Activated CD8-positive, alpha-beta memory T cell treated with anti-CD3 and anti-CD28 coated beads, Interleukin-2, amount 50 U/mL, for 24 hours (primary cell): ENCODE measurements around the gene EMSY.
A peak's percentile ranks its signal among the peaks of the same experiment; 100 is the strongest.
"Not testable (repeated sequence)": the region's sequence is repeated elsewhere in the genome, so short reads cannot be mapped to it uniquely, and the experiment has no call there.

Source experiments
- DNase-seq: peaks from one replicate; pipeline ENCODE4 v3.0.0-alpha.2; 2020; ENCODE audit errors: extremely low read depth

EMSY gene, protein sequence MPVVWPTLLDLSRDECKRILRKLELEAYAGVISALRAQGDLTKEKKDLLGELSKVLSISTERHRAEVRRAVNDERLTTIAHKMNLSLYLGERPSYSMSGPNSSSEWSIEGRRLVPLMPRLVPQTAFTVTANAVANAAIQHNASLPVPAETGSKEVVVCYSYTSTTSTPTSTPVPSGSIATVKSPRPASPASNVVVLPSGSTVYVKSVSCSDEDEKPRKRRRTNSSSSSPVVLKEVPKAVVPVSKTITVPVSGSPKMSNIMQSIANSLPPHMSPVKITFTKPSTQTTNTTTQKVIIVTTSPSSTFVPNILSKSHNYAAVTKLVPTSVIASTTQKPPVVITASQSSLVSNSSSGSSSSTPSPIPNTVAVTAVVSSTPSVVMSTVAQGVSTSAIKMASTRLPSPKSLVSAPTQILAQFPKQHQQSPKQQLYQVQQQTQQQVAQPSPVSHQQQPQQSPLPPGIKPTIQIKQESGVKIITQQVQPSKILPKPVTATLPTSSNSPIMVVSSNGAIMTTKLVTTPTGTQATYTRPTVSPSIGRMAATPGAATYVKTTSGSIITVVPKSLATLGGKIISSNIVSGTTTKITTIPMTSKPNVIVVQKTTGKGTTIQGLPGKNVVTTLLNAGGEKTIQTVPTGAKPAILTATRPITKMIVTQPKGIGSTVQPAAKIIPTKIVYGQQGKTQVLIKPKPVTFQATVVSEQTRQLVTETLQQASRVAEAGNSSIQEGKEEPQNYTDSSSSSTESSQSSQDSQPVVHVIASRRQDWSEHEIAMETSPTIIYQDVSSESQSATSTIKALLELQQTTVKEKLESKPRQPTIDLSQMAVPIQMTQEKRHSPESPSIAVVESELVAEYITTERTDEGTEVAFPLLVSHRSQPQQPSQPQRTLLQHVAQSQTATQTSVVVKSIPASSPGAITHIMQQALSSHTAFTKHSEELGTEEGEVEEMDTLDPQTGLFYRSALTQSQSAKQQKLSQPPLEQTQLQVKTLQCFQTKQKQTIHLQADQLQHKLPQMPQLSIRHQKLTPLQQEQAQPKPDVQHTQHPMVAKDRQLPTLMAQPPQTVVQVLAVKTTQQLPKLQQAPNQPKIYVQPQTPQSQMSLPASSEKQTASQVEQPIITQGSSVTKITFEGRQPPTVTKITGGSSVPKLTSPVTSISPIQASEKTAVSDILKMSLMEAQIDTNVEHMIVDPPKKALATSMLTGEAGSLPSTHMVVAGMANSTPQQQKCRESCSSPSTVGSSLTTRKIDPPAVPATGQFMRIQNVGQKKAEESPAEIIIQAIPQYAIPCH (N-terminal part only)

GRCh38 chr11:76444384-76445120 lies at the start of gene EMSY:
EMSY (plus strand) TSS chr11:76445018; CDS start chr11:76446939, 1,921 bp downstream.
- peak; percentile 83 for DNase-seq

GRCh38 chr11:76395296-76395695 lies 49.5 kb upstream of the EMSY start:
- no peak for DNase-seq

DNA sequence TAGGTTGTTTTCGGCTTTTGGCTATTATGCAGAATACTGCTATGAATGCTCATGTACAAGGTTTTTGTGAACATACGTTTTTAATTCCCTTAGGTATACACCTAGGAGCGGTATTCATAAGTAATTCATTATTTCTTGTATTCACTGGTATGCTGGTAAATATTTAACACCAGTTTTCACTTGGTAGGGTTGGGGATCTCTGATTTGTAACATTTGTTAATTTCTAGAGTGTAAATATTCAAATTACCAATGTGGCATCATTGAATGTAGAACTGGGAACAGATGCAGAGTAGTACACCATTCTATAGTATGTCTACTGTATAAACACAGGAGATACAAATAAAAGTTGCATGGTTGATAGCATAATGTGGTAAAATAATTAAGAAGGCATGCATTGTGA lies 47.4 kb upstream of the EMSY start:
- DNase-seq, result no peak

- DNase-seq, result no peak
Observed at GRCh38 chr11:76400967-76401366, 43.9 kb upstream of the EMSY start.

DNA sequence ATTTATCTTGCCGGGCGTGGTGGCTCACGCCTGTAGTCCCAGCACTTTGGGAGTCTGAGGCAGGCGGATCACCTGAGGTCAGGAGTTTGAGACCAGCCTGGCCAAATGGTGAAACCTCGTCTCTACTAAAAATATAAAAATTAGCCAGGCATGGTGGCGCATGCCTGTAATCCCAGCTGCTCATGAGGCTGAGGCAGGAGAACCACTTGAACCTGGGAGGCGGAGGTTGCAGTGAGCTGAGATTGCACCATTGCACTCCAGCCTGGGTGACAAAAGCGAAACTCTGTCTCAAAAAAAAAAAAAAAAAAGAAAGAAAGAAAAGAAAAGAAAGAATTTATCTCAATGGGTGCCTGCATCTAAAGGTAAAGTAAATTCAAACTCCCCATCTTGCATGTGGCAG lies 43.3 kb upstream of the EMSY start:
- not testable (repeated sequence) for DNase-seq

GRCh38 chr11:76406359-76406758 lies 38.5 kb upstream of the EMSY start:
- DNase-seq, result no peak

GRCh38 chr11:76408171-76408965 lies 36.5 kb upstream of the EMSY start:
- DNase-seq, result no peak

- no peak for DNase-seq
Observed at GRCh38 chr11:76410851-76411357, 33.9 kb upstream of the EMSY start.

DNA sequence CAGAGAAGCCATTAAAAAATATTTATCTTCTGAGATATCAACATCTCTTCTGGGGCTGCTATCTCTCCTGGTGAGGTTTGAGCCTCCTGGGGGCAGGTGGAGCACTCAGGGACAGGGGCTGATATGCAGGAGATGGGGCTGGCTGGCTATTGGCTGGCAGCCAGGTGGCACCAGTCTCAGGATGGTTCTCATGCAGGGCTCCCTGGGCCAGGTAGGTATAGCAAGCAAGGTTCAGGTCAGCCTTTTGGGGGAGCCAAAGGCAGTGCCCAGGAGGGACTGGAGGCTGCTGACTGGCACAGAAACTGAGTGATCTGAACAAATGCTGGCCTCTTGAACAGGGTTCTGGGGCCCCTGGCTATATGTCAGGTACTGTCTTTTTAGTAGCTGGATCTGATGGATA lies 29.7 kb upstream of the EMSY start:
- DNase-seq, result no peak

DNA sequence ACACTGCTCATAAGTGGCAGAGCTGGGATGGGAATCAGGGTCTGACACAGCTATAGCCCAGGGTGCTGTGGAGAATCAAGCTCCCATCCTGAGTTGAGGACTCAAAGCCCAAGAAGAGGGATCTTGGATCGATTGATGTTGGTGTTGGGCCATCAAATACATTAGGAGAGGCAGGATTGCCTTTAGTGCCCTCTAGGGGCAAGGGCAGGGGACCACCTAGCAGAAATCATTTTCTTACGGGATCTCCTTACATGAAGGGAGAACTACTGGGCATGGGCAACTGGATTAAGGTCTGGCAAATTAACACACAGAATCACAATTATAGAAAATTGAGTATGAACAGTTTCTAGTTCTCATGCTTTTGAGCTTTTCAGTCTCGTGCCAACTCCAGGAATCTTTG lies 24.9 kb upstream of the EMSY start:
- no peak for DNase-seq

- no peak for DNase-seq
Observed at GRCh38 chr11:76424379-76424778, 20.4 kb upstream of the EMSY start.

DNA sequence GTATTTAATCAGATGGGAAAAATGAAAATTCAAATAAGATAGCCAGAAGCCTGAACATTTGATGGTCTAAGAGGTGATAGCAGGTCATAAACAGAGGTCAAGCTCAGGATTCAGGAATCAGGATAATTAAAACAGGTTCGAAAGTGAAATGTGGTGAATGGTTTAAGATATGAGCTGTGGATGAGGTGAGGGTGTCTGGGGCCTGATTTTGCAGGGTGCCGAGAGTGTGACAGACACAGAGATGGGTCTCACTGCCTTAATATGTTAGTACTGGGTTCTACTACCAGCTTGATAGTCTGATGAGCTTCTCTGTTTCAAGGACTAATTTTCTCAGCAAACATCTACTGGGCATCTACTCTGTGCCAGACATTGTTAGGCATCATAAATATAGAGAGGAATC lies 19.9 kb upstream of the EMSY start:
- no peak for DNase-seq

DNA sequence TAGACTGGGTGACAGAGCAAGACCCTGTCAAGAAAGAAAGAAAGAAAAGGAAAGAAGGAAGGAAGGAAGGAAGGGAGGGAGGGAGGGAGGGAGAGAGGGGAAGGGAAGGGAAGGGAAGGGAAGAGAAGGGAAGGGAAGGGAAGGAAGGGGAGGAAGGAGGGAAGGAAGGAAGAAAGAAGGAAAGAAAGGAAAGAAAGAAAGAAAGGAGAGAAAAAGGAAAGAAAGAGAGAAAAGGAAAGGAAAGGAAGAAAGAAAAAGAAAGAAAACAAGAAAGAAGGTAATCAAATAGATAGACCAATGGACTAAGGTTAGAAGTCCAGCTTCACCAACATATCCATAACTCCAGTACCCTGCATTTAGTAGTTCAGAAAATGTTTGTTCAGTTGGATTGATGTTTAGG lies 18.2 kb upstream of the EMSY start:
- DNase-seq, result no peak

GRCh38 chr11:76436020-76436419 lies 8.8 kb upstream of the EMSY start:
- no peak for DNase-seq

DNA sequence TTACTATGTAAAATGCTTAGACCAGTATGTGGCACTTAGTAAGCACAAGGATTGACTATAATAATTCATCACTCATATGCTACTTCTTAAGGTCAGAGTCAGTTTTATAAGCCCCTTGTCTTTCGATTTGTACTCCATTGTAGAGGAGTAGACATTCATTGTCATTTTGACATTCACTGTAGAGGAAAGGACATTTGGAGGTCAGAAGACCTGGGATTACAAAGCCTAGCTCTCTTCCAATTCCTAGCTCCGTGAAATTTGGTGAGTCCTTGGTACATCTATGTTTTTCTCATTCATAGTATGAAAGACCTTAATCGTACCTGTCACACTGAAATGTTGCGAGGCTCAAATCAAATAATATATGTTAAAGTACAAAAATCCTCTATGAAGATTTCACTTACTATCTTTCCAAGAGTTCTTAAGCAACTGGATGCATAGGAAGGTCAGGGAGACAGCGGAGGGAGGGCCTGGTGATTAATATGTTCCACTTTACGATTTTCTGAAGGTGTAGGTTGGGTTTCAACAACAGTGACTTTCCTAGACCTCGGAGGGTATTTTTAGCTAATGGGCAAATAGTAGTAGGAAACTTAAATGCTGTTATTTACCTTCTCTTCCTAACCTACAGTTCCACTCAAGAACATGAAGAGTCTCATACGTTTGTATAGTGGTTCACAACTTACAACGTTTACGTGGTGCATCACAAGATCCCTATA lies 1.4 kb upstream of the EMSY start:
- DNase-seq, result no peak

- DNase-seq, result no peak
Observed at GRCh38 chr11:76444065-76444383, 794 bp upstream of the EMSY start.

DNA sequence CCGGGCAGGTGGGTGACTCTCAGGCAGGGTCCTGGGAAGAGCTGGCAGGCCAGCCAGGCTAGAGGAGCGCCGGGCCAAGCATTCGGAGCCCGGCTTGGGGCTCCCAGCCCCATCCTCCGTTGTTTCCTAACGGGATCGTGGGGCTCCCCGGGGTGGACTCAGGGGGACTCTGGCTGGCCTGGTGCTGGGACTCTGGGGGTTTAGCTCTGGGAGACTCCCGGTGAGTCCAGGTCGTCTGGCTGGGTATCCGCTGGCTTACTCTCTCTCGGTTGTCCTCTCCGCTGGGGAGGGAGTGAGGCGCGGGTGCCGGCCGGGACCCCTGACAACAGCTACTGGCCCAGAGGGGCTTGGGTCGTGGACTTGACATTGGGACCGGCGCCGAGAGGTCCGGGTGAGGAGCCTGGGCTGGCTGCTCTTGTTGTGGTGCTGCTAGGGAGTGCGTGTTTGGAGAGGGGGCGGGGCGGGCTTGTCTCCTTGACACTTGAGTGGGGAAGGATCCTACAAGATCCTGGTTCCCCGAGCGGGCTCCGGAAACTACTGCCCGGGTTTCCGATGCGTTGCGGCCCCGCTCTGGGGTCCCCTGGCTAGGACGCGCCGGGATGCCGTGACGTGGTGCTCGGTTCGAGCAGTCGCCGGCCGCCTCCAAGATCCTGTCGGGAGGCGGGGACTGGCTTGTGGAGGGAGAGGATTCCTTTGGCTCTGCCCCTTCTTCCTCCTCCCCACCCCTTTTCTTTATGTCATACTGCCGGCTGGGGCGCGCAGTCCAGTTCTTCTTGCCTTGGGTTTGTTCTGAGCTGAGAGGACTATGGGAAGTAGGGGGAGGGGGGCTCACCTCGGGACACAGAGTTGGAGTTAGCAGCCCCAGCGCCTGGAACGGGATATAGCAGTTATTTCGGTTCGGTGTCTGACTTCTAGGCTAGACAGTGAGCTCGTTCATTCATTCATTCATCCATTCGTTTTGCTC lies 585 bp downstream of the EMSY start:
- DNase-seq, result peak; percentile 15

DNA sequence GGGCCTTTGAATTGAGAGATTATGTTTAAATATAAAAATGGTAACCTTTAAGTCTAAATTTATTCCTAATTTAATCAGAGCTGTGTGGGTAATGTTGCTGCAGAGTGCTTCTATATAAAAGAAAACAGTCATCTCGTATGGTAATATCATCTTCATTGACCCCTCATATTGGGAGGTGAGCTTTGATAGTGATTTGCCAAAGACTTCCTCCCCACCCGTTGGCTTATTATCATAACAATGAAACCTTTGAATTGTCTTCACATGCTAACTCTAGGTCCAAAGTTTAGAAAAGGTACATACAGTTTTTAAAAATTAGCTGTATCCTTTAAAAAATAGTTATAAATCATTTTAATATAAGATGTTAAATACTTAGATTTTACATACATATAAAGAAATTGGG lies 3.7 kb downstream of the EMSY start:
- DNase-seq, result no peak

- DNase-seq, result no peak
Observed at GRCh38 chr11:76453248-76453647, 8.4 kb downstream of the EMSY start.
